OCI-LY7 (cell line): Measurements from ENCODE around the gene CPB2.

ENCODE experiments used
- CTCF ChIP-seq: fragments of 200-600 bp; sonication (generic); conservative IDR thresholded peaks from 2 replicates; pipeline ENCODE4 v1.5.1; 2014; ENCODE audit warnings: mild to moderate bottlenecking, antibody characterized with exemption, low read length, moderate library complexity, mixed read lengths
- EZH2phosphoT487 ChIP-seq: fragments of 200-600 bp; sonication (generic); IDR thresholded peaks from 2 replicates; pipeline ENCODE4 v1.6.1; 2018; ENCODE audit warnings: low read depth, borderline replicate concordance, mild to moderate bottlenecking, mixed run types, antibody characterized with exemption, low read length, moderate library complexity, mixed read lengths

- no peak for TF ChIP-seq CTCF
- no peak for TF ChIP-seq EZH2phosphoT487
Observed at GRCh38 chr13:46132109-46132508, 27.3 kb upstream of the CPB2 start.
